Measurements from ENCODE around the gene ZNF879. TPM values are rescaled to one million over a fixed set of nuclear protein-coding genes. Genes with fewer than 3 reads are reported as not detected.

Gene ZNF879
- total RNA-seq: 2.6 and 4.2 TPM in 2 replicates

GRCh38 chr5:179023528-179024189 lies at the start of gene ZNF879:
Gene ZNF879 (plus strand): TSS chr5:179023804. CDS start chr5:179025005, 1,201 bp downstream.
- peak; percentile 95 to 96 for DNase-seq (ENCODE audit: low read depth in 2 of 2)

DNA sequence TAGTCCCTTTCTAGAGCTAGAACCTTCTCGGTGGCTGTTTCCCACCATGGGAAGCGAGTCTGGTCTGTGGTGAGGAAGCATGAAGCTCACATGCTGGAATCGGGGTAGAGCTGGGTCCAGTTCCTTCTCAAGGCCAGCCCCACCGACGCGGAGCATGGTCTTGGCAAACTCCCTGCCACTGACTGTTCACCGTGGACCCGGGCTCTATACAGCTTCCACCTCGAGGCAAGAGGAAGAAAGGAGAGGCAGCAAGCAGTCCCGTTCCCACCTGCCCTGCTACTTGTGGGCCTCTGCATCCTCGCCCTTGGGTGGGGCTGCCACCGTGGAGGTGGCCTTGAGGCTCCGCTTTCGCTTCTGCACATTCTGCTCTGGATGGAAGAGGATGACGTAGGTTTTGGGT lies 42.2 kb upstream of the ZNF879 start:
- DNase-seq (ENCODE audit: low read depth in 2 of 2): no peak

DNA sequence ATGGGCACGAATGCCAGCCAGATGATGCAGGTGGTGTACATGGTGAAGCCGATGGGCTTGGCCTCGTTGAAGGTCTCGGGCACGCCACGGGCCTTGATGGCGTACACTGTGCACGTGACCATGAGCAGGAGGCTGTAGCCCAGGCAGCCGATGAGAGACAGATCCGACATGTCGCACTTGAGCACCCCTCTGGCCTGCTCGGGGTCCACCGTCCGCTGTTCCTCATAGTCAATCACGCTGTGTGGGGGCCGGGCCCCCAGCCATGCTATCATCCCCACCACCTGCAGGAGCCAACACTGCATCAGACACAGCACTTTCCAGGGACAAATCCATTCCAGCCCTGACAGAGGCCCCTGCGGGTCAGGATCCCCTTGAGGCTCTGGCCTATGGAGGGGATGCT lies 40.7 kb upstream of the ZNF879 start:
- DNase-seq (ENCODE audit: low read depth in 2 of 2): no peak

GRCh38 chr5:178983728-178984127 lies 39.9 kb upstream of the ZNF879 start:
- no peak for DNase-seq (ENCODE audit: low read depth in 2 of 2)

DNA sequence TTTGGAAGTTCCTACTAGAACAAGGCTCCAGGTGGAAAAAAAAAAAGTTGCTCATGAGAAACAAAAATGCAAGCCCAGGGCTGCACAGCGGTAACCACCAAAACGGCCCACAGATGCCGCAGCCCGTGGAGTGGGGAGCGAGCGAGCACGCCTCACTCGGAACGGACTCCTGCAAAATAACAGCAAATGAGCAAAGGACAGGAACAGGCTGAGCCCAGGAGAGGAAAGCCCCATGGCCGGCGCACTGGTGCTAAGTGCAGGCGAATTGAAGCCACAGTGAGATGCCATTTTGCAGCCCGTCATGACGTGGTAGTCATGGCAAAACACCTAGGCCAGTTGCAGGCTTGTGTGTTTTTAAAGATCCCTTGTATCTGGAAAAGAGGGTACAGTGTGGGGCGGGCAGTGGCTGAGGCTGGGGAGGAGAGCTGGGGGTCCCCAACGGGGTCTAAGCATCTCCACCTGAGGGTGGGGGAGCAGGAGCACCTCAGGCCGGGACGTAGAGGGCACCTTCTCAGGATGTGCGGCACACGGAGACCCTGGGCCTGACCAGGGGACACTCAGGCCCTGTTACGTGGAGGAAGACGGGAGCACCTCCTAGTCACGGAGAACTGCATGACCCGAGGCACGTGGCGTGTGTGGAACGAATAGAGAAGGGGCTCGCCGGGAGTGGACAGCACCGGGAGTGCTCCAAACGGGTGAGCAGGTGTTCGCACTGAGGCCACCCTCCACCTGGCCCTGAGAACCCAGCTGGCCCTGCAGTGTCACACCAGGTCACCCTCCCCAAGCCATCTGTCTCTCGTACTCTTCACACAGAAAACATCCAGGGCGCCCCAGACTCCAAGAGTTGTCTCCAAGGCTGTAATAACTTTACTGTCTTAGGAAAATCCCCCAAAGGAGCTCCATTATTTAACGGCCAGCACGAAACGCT lies 39.2 kb upstream of the ZNF879 start:
- no peak for DNase-seq (ENCODE audit: low read depth in 2 of 2)

GRCh38 chr5:178986326-178986960 lies 37.2 kb upstream of the ZNF879 start:
- DNase-seq (ENCODE audit: low read depth in 2 of 2): no peak

- DNase-seq (ENCODE audit: low read depth in 2 of 2): no peak
These were observed 35.0 kb upstream of the ZNF879 start for GRCh38 chr5:178988436-178989220.

GRCh38 chr5:178989311-178989710 lies 34.3 kb upstream of the ZNF879 start:
- no peak for DNase-seq (ENCODE audit: low read depth in 2 of 2)

GRCh38 chr5:178990491-178990890 lies 33.1 kb upstream of the ZNF879 start:
- DNase-seq (ENCODE audit: low read depth in 2 of 2): no peak

- no peak for DNase-seq (ENCODE audit: low read depth in 2 of 2)
These were observed 32.1 kb upstream of the ZNF879 start for GRCh38 chr5:178991190-178992145.

- DNase-seq (ENCODE audit: low read depth in 2 of 2): no peak
These were observed 31.2 kb upstream of the ZNF879 start for GRCh38 chr5:178992291-178992895.

- DNase-seq (ENCODE audit: low read depth in 2 of 2): no peak
These were observed 30.3 kb upstream of the ZNF879 start for GRCh38 chr5:178993236-178993765.

DNA sequence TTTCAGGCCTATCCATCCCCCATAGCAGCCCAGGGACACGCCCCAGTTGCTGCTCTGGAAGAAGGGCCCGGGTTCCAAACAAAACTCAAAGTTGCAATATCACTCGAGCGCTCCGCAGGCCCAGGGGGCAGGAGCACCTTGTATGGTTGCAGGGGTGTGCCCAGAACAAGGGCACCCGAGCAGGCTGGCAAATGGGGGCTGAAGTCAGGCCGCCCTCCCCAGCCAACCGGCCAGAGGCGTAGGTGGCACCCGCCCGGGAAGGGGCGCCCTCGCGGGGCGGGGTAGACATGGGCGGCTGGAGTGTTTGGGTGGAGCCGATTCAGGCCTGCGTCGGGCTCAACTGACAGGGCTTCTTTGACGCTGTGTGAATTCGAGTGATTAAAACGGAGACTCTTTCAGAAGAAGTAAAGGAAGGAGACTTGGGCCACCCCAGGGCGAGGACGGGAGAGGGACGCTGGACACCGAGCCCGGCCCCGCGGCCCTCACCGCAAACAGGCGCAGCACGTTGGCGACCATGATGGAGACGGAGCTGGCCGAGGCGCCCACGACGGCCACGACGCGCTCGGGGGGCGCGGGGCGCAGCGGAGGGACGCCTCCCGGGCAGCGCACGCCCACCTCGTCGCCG lies 29.5 kb upstream of the ZNF879 start:
- DNase-seq (ENCODE audit: low read depth in 2 of 2): no peak

DNA sequence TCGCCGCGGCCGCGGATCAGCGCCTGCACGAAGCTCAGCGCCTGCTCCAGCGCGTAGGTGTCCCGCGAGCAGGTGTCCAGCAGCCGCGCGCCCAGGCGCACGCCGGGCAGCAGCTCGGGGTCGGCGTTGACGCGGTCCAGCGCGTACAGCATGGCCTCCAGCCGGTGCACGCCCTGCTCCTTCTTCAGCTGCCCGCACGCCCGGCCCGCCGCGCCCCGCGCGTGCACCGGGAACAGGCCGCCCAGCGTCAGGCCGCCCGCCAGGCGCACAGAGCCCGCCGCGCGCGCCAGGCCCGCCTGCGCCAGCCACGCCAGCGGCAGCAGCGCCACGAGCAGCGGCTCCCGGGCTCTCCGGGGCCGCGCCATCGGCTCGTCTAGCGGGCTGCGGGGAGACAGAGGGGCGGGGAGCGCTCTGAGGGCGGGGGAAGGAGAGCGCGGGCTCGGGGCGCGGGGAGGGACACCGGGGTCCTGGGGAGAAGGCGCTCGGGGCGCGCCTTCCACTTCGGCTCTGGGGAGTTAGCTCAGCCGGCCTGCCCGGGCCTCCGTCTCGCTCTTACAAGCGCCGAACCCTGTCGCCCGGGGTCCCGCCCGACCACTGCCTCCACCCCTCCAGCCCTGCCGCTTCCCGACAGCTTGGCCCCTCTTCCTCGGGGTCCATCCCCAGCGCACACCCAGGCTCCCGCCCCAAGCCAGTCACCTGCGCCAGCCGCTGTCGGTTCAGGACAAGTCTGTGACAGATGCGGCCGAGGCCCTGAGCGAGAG lies 28.8 kb upstream of the ZNF879 start, which contains the start of gene GRM6:
TSS of gene GRM6 (minus strand) at position 741 of the 761 bp plus-strand sequence. CDS start at position 365, 376 bp downstream.
- no peak for DNase-seq (ENCODE audit: low read depth in 2 of 2)

DNA sequence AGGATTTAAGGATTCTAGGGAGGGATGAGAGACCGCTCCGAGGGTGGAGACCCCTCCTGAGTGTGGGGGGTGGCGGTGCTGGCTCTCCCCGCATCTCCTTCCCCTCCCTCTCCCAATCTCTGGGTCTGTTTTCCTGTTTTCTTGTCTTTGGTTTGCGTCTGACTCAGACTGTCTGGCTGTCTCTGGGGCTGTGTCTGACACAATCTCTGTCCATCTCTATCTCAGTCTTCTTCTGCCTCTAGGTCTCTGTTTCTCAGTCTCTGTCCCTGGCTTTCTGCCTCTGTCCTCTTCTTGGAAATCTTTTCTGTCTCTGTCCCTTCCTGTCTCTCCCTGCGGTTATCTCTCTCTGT lies 28.3 kb upstream of the ZNF879 start:
- no peak for DNase-seq (ENCODE audit: low read depth in 2 of 2)

DNA sequence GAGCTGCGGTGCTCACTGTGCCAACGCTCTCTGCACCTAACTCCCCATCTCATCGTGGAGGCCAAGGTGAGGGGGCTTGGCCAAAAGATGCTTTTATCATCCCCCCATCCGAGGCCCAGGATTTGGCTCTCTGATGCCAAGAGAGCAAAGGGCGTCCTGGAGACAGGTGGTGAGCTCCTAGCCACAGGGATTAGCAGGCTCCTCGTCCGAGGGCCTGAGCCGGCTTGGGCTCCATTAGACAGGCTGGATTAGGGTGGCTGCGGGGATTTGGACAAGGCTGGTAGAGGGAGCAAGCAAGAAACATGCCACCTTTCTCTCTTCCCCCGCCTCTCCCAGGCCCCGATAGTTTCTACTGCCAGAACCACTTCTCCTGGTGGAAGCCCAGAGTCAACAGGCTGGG lies 27.4 kb upstream of the ZNF879 start:
- DNase-seq (ENCODE audit: low read depth in 2 of 2): no peak

DNA sequence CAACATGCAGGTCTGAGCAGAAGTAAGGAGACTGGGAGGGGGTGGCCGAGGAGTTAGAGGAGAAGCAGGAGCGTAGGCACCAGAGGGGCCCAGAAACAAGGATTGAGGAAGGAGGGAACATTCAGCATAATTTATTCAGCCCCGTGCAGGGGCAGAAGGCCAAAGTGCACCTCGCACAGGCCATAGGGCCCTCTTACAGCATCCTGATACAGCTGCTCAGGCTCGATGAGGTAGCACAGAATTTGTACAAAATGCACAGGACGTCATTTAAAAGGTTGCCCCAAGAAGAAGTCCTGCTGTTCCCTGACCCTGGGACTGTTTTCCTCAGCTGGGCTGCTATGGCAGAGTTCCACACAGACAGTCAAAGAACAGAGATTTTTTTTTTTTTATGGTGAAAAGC lies 26.4 kb upstream of the ZNF879 start:
- DNase-seq (ENCODE audit: low read depth in 2 of 2): no peak

DNA sequence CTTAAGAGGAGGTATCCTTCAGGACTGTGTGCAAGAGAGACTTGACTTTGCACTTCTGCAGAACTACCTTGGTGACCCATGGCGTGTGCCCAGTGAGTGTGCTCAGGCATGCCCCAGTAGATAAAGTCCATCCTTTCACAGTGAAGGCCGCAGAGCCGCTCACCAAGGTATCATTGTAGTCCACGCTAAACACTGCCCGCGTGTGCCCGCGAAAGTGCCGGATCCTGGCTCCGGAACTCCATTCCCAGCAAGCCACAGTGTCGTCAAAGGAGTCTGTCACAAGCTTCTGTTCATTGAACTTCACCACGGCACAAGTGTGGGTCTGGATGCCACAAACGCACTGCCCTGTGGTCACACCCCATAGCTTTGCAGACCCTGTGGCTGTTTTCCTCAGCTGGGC lies 25.2 kb upstream of the ZNF879 start:
- DNase-seq (ENCODE audit: low read depth in 2 of 2): no peak

All from dermis microvascular lymphatic vessel endothelial cell (primary cell).